SK-N-SH (cell line): ENCODE measurements around the gene SLC43A3. TPM values are rescaled to one million over a fixed set of nuclear protein-coding genes. Genes with fewer than 3 reads are reported as not detected.

ENCODE experiments used
- CTCF ChIA-PET: fragments of 300-600, 350-600 bp; formaldehyde crosslinking; extraction: SDS; loops from one replicate; lab custom pipeline; 2021; lab: Yijun Ruan, JAX
- POLR2A ChIA-PET: fragments of 350-600 bp; sonication (Branson Sonifier 250); formaldehyde crosslinking; extraction: SDS; loops from one replicate; lab custom pipeline; 2020; ENCODE audit warnings: antibody characterized with exemption, inconsistent platforms; lab: Yijun Ruan, JAX
- DNase-seq: peaks from one replicate; pipeline ENCODE4 v3.0.0; 2012
- H2AFZ ChIP-seq: fragments of 200-600 bp; sonication (generic); 2 replicates; pipeline ENCODE4 v1.8.1; 2016; ENCODE audit warnings: antibody characterized with exemption, mild to moderate bottlenecking, low read depth
- H3F3A ChIP-seq: fragments of 200-600 bp; sonication (generic); replicated peaks from 2 replicates; pipeline ENCODE3; 2016; ENCODE audit warnings: antibody characterized with exemption, mild to moderate bottlenecking; ENCODE audit not compliant: insufficient read depth
- H3K27ac ChIP-seq, 2 experiments: fragments of 200-500 bp in 1 of 2; fragments of 200-600 bp in 1 of 2; sonication (Bioruptor generic) in 1 of 2; sonication (generic), shearing (Covaris generic) in 1 of 2; 2 replicates each; pipeline versions ENCODE4 v1.5.1 to v1.6.1; 2014 to 2016; ENCODE audit warnings: low read depth in 2 of 2, inconsistent platforms in 1 of 2, low read length in 1 of 2, mild to moderate bottlenecking in 1 of 2, mixed read lengths in 1 of 2
- H3K27me3 ChIP-seq: fragments of 200-600 bp; sonication (generic), shearing (Covaris generic); 2 replicates; pipeline ENCODE4 v1.6.1; 2016; ENCODE audit warnings: mixed run types; ENCODE audit not compliant: insufficient read depth
- H3K36me3 ChIP-seq, 2 experiments: fragments of 200-500 bp in 1 of 2; fragments of 200-600 bp in 1 of 2; sonication (Bioruptor generic) in 1 of 2; sonication (generic) in 1 of 2; replicated peaks in 1 of 2; 2 replicates each; pipeline versions ENCODE3 to v1.5.1; 2014 to 2016; ENCODE audit warnings: low read length in 1 of 2, mild to moderate bottlenecking in 1 of 2; ENCODE audit not compliant: insufficient read depth in 2 of 2, control insufficient read depth in 1 of 2
- H3K4me1 ChIP-seq, 2 experiments: fragments of 200-500 bp in 1 of 2; fragments of 200-600 bp in 1 of 2; sonication (Bioruptor generic) in 1 of 2; sonication (generic), shearing (Covaris generic) in 1 of 2; 2 replicates each; pipeline versions ENCODE4 v1.5.1 to v1.6.1; 2014 to 2016; ENCODE audit warnings: low read depth in 1 of 2, low read length in 1 of 2, mixed run types in 1 of 2; ENCODE audit not compliant: insufficient read depth in 2 of 2, control insufficient read depth in 1 of 2
- H3K4me2 ChIP-seq: fragments of 200-600 bp; sonication (generic), shearing (Covaris generic); 2 replicates; pipeline ENCODE4 v1.6.1; 2017; ENCODE audit warnings: mixed run types
- H3K4me3 ChIP-seq, 2 experiments: fragments of 200-500 bp in 1 of 2; fragments of 200-600 bp in 1 of 2; sonication (Bioruptor generic) in 1 of 2; sonication (generic), shearing (Covaris generic) in 1 of 2; 2 replicates each; pipeline versions ENCODE4 v1.5.1 to v1.8.1; 2014 to 2016; ENCODE audit warnings: low read depth in 2 of 2, inconsistent platforms in 1 of 2, low read length in 1 of 2, mild to moderate bottlenecking in 1 of 2, mixed read lengths in 1 of 2, moderate library complexity in 1 of 2
- H3K79me2 ChIP-seq: fragments of 200-600 bp; sonication (generic); 2 replicates; pipeline ENCODE4 v1.8.1; 2017; ENCODE audit warnings: mild to moderate bottlenecking; ENCODE audit not compliant: insufficient read depth
- H3K9ac ChIP-seq: fragments of 200-600 bp; sonication (generic); 2 replicates; pipeline ENCODE4 v1.6.1; 2017; ENCODE audit warnings: mixed run types
- H3K9me2 ChIP-seq: fragments of 200-600 bp; sonication (generic); 2 replicates; pipeline ENCODE4 v1.6.1; 2017; ENCODE audit warnings: mixed run types
- H3K9me3 ChIP-seq: fragments of 200-600 bp; sonication (generic); 2 replicates; pipeline ENCODE4 v1.6.1; 2017; ENCODE audit warnings: mixed run types, mild to moderate bottlenecking, moderate library complexity
- H4K20me1 ChIP-seq: fragments of 200-600 bp; sonication (generic); 2 replicates; pipeline ENCODE4 v1.6.1; 2017; ENCODE audit warnings: mild to moderate bottlenecking, mixed run types; ENCODE audit not compliant: insufficient read depth
- ELF1 ChIP-seq: IDR thresholded peaks from 2 replicates; pipeline ENCODE4 v1.4.0; 2012
- FOSL2 ChIP-seq: IDR thresholded peaks from 2 replicates; pipeline ENCODE4 v1.4.0; 2012; ENCODE audit warnings: low read depth, mild to moderate bottlenecking, moderate library complexity, borderline replicate concordance
- NFIC ChIP-seq: IDR thresholded peaks from 2 replicates; pipeline ENCODE4 v1.4.0; 2012; ENCODE audit warnings: borderline replicate concordance
- TAF1 ChIP-seq: IDR thresholded peaks from 2 replicates; pipeline ENCODE4 v1.6.1; 2012; ENCODE audit warnings: low read depth, mild to moderate bottlenecking, low read length, moderate library complexity, borderline replicate concordance
- TEAD4 ChIP-seq: IDR thresholded peaks from 2 replicates; pipeline ENCODE4 v1.4.0; 2012; ENCODE audit warnings: mild to moderate bottlenecking, borderline replicate concordance; ENCODE audit not compliant: insufficient read depth
- WGBS: methylation state at CpG from one replicate; pipeline ENCODE4 v1.1.6; 2017; ENCODE audit warnings: low lambda C conversion rate; 5-methylcytosine and 5-hydroxymethylcytosine counted together
- polyA plus RNA-seq, 3 experiments: library from polyadenylated mRNA; depleted of rRNA; stranded (reverse); fragments of >200 nt; gene quantifications; 2 replicates each; pipeline ENCODE4 v1.2.3, GENCODE V29; 2012
- TF ChIP-seq, protein P1 (sequence below): IDR thresholded peaks from 2 replicates; pipeline ENCODE4 v1.6.1; 2012; ENCODE audit warnings: mild to moderate bottlenecking, low read depth, low read length, moderate library complexity

The SLC43A3 gene
- polyA plus RNA-seq, 1 of the 3 experiments (the other 2 are of a cell fraction) = 4.1 TPM

GRCh38 chr11:57474803-57475115, 47.8 kb upstream of the SLC43A3 start:
- Histone ChIP-seq H4K20me1 (no peaks in the 10 kb centered on the region), H2AFZ (no peak overlapping the region), H3K4me3 (no peak overlapping the region), H3K9me3 (no peaks in the 10 kb centered on the region), H3K4me1 (peaks cover 0 to 8% of the 10 kb centered on the region in 2 experiments; a peak in 1 of 4 replicates), H3K27ac (no peak overlapping the region), H3K27me3 (0 out of 2 replicates have a peak, but pooled peaks cover 4% of the 10 kb centered on the region), H3F3A (no peaks in the 10 kb centered on the region), H3K36me3 (no peaks in the 10 kb centered on the region), H3K4me2 (no peak overlapping the region), H3K79me2 (no peaks in the 10 kb centered on the region), H3K9me2 (no peaks in the 10 kb centered on the region), H3K9ac (no peak overlapping the region)
- no peak for DNase-seq
- CTCF ChIA-PET = interaction anchor here (0.8 to 6.4 kb wide), 10 partner anchors 8 to 170 kb away, joined by 3 to 38 read pairs (median 6); partner anchors contain the start of gene UBE2L6
- WGBS = 84% methylated on average over 4 of the region's 5 CpGs
- POLR2A ChIA-PET = no interaction called here
- TF ChIP-seq, protein P1, sequence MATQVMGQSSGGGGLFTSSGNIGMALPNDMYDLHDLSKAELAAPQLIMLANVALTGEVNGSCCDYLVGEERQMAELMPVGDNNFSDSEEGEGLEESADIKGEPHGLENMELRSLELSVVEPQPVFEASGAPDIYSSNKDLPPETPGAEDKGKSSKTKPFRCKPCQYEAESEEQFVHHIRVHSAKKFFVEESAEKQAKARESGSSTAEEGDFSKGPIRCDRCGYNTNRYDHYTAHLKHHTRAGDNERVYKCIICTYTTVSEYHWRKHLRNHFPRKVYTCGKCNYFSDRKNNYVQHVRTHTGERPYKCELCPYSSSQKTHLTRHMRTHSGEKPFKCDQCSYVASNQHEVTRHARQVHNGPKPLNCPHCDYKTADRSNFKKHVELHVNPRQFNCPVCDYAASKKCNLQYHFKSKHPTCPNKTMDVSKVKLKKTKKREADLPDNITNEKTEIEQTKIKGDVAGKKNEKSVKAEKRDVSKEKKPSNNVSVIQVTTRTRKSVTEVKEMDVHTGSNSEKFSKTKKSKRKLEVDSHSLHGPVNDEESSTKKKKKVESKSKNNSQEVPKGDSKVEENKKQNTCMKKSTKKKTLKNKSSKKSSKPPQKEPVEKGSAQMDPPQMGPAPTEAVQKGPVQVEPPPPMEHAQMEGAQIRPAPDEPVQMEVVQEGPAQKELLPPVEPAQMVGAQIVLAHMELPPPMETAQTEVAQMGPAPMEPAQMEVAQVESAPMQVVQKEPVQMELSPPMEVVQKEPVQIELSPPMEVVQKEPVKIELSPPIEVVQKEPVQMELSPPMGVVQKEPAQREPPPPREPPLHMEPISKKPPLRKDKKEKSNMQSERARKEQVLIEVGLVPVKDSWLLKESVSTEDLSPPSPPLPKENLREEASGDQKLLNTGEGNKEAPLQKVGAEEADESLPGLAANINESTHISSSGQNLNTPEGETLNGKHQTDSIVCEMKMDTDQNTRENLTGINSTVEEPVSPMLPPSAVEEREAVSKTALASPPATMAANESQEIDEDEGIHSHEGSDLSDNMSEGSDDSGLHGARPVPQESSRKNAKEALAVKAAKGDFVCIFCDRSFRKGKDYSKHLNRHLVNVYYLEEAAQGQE = peak; percentile 24; the same call in 1 of the 2 replicates
- TF ChIP-seq NFIC = no peak

GRCh38 chr11:57474017-57474802, 47.3 kb upstream of the SLC43A3 start:
- POLR2A ChIA-PET = no interaction called here

DNA sequence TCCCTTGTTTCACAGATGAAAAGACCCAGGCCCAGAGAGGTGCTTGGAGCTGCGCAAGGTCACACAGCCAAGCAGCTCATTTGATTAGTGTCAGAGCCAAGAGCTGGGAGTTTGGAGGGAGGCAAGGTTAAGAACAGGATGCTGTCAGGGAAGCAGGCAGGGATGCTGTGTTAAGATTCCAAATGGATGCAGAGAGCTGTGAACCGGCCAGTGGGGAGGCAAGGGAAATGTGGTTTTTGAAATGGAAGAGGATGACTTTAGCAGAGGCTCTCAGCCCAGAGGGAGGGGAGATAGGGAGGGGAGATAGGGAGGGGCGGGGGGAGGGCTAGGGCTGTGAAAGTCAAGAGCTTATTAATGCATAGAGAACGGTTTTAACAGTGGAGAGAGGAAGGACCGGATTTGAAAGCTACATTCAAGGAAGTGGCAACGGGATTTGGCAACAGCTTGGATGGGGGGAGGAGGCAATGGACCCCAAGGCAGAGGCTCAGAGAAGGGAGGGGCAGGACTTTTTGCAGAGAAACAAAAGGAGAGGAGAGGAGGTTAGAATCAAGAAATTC, 46.4 kb upstream of the SLC43A3 start:
- Histone ChIP-seq H3K36me3 (no peaks in the 10 kb centered on the region), H3K9me2 (no peaks in the 10 kb centered on the region), H3K79me2 (no peaks in the 10 kb centered on the region), H3K27ac (no peak overlapping the region), H3K4me1 (peaks cover 0 to 8% of the 10 kb centered on the region in 2 experiments; a peak in 1 of 4 replicates), H3F3A (no peaks in the 10 kb centered on the region), H3K4me2 (no peak overlapping the region), H3K4me3 (no peak overlapping the region), H3K27me3 (0 out of 2 replicates have a peak, but pooled peaks cover 4% of the 10 kb centered on the region), H4K20me1 (no peaks in the 10 kb centered on the region), H3K9me3 (no peaks in the 10 kb centered on the region), H2AFZ (no peak overlapping the region), H3K9ac (no peak overlapping the region)
- DNase-seq = peak; percentile 45
- CTCF ChIA-PET = interaction anchor here (1.2 to 6.4 kb wide), 8 partner anchors 9 to 175 kb away, joined by 3 to 38 read pairs (median 14); partner anchors contain the start of genes RTN4RL2 and UBE2L6
- POLR2A ChIA-PET = no interaction called here
- no peak for TF ChIP-seq ELF1
- WGBS = 61% methylated on average over 6 of the region's 6 CpGs

More at GRCh38 chr11:57474017-57474802, 47.3 kb upstream of the SLC43A3 start:
- H3K27ac ChIP-seq = no peak overlapping the region
- no peaks in the 10 kb centered on the region for H3K36me3 ChIP-seq
- H3F3A ChIP-seq = no peaks in the 10 kb centered on the region
- TF ChIP-seq TAF1 = no peak
- TF ChIP-seq FOSL2 = no peak
- TF ChIP-seq TEAD4 = no peak
- peaks cover 0 to 8% of the 10 kb centered on the region in 2 experiments; a peak in 1 of 4 replicates for H3K4me1 ChIP-seq
- no peaks in the 10 kb centered on the region for H4K20me1 ChIP-seq
- CTCF ChIA-PET = interaction anchor here (0.8 to 6.4 kb wide), 15 partner anchors 8 to 174 kb away, joined by 3 to 38 read pairs (median 6); partner anchors contain the start of genes RTN4RL2 and UBE2L6
- H3K9me2 ChIP-seq = no peaks in the 10 kb centered on the region
- H3K4me2 ChIP-seq = no peak overlapping the region
- H2AFZ ChIP-seq = no peak overlapping the region
- no peaks in the 10 kb centered on the region for H3K79me2 ChIP-seq
- DNase-seq = peak; percentile 37
- H3K9me3 ChIP-seq = no peaks in the 10 kb centered on the region
- no peak overlapping the region for H3K4me3 ChIP-seq
- H3K9ac ChIP-seq = no peak overlapping the region
- 88% methylated on average over 9 of the region's 9 CpGs for WGBS
- 0 out of 2 replicates have a peak, but pooled peaks cover 4% of the 10 kb centered on the region for H3K27me3 ChIP-seq
